Naive thymus-derived CD4-positive, alpha-beta T cell (primary cell): Measurements from ENCODE around the gene C9orf50. TPM values are rescaled to one million over a fixed set of nuclear protein-coding genes. Genes with fewer than 3 reads are reported as not detected.

Experiments used
- ATAC-seq: fragments of 150-1000 bp; cut with Tn5 transposase; 2 replicates; pipeline ENCODE4 v1.10.0; 2021; ENCODE audit warnings: mild to moderate bottlenecking, moderate library complexity
- CTCF ChIA-PET: fragments of 350-600 bp; sonication (Branson Sonifier 250); formaldehyde crosslinking; loops from one replicate; lab custom pipeline; 2021; ENCODE audit warnings: antibody characterized with exemption; lab: Charles Lee
- POLR2A ChIA-PET: fragments of 350-600 bp; sonication (Branson Sonifier 250); formaldehyde crosslinking; loops from one replicate; lab custom pipeline; 2021; ENCODE audit warnings: antibody characterized with exemption, inconsistent platforms; lab: Charles Lee
- DNase-seq, 9 donors: peaks; one replicate each; pipeline versions ENCODE4 v3.0.0 to v3.0.0-alpha.2; 2020 to 2022; ENCODE audit warnings: mixed read lengths in 1 of 9
- H3K27ac ChIP-seq: one replicate; pipeline ENCODE4 v1.7.0; 2013; ENCODE audit warnings: mild to moderate bottlenecking, low read depth, low read length, moderate library complexity
- H3K27me3 ChIP-seq, 2 donors: one replicate each; pipeline ENCODE4 v1.7.0; 2013; ENCODE audit warnings: low read length in 2 of 2, mild to moderate bottlenecking in 2 of 2, moderate library complexity in 2 of 2; ENCODE audit not compliant: control insufficient read depth in 2 of 2, insufficient read depth in 2 of 2
- H3K36me3 ChIP-seq, 3 experiments: 1 replicate in 2 of 3; 2 replicates in 1 of 3; pipeline ENCODE4 v1.7.0; 2013; ENCODE audit warnings: low read length in 3 of 3, mild to moderate bottlenecking in 3 of 3, moderate library complexity in 1 of 3; ENCODE audit not compliant: insufficient read depth in 3 of 3, control insufficient read depth in 2 of 3
- H3K4me1 ChIP-seq, 2 donors: one replicate each; pipeline ENCODE4 v1.7.0; 2013; ENCODE audit warnings: low read length in 2 of 2, mild to moderate bottlenecking in 2 of 2, moderate library complexity in 1 of 2; ENCODE audit not compliant: control insufficient read depth in 2 of 2, insufficient read depth in 2 of 2
- H3K4me3 ChIP-seq: 2 replicates; pipeline ENCODE4 v1.7.0; 2013; ENCODE audit warnings: mild to moderate bottlenecking, low read length
- H3K9me3 ChIP-seq, 3 experiments: 1 replicate in 2 of 3; 2 replicates in 1 of 3; pipeline ENCODE4 v1.7.0; 2013; ENCODE audit warnings: low read length in 3 of 3; ENCODE audit not compliant: control insufficient read depth in 2 of 3
- H3K27ac Mint-ChIP-seq, 9 donors: one replicate each; pipeline ENCODE4 v1.8.0; 2020 to 2022; ENCODE audit warnings: mixed read lengths in 9 of 9, mild to moderate bottlenecking in 8 of 9, moderate library complexity in 5 of 9, inconsistent platforms in 2 of 9
- H3K27me3 Mint-ChIP-seq, 5 donors: one replicate each; pipeline ENCODE4 v1.8.0; 2021 to 2022; ENCODE audit warnings: mixed read lengths in 5 of 5, mild to moderate bottlenecking in 1 of 5
- H3K36me3 Mint-ChIP-seq, 5 donors: one replicate each; pipeline ENCODE4 v1.8.0; 2020 to 2022; ENCODE audit warnings: mixed read lengths in 5 of 5, mild to moderate bottlenecking in 3 of 5, inconsistent platforms in 1 of 5
- H3K4me1 Mint-ChIP-seq, 7 donors: one replicate each; pipeline ENCODE4 v1.8.0; 2020 to 2022; ENCODE audit warnings: mixed read lengths in 7 of 7, mild to moderate bottlenecking in 3 of 7, inconsistent platforms in 1 of 7
- H3K4me3 Mint-ChIP-seq, 10 donors: one replicate each; pipeline ENCODE4 v1.8.0; 2020 to 2022; ENCODE audit warnings: mild to moderate bottlenecking in 10 of 10, mixed read lengths in 10 of 10, moderate library complexity in 6 of 10, inconsistent platforms in 2 of 10
- H3K9me3 Mint-ChIP-seq, 11 donors: one replicate each; pipeline ENCODE4 v1.8.0; 2020 to 2022; ENCODE audit warnings: mixed read lengths in 11 of 11, mild to moderate bottlenecking in 4 of 11, inconsistent platforms in 1 of 11, moderate library complexity in 1 of 11
- intact Hi-C, 2 donors: fragments of 100-400 bp; cut with micrococcal nuclease; formaldehyde crosslinking; loops; one replicate each; pipeline ENCODE4 v1.15.1; 2023
- polyA plus RNA-seq, 2 donors: library from polyadenylated mRNA; unstranded; fragments of 300-500 nt; fragmentation: Illumina TruSeq; gene quantifications; one replicate each; pipeline ENCODE4 v1.2.3, GENCODE V29; 2021
- total RNA-seq, 6 experiments: library from RNA in 5 of 6; stranded (reverse) in 5 of 6; gene quantifications; 1 replicate in 5 of 6; 2 replicates in 1 of 6; pipeline ENCODE4 v1.2.3 and lab custom pipeline; 2021 to 2026

C9orf50 gene
- total and polyA plus RNA-seq, 7 experiments from 2014 or later = not detected

DNA sequence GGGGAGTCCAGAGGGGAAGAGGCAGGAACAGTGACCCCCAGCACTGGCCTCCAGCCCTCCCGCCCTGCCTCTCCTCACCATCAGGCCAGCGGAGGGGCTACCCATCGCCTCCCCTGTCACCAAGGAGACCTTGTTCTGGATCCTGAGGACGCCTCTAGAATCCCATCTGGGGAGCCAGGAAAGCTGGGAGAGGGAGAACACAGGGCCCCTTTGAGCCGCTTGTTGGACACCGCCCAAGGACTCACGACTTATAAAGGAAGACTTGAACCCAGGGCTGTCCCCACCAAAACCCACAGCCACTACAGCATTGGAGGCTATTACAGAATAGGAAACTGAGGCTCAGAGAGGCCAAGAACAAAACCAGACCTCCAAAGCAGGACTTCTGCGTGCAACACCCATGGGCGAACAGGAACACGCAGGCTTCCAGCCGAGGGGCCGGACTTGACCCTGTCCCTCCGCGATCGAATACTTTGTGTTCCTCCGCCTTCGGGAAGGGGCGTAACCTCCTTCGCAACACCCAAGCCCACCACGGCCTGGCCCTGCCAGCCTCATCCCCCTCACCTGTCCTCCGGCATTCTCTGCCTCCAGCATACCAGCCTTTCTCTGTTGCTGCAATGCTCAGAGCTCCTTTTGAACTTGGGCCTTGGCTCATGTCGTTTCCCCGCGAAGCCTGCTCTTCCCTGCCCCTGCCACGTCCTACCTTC lies 54.2 kb downstream of the C9orf50 start:
- Histone ChIP-seq H3K4me3 (no peak overlapping the region), H3K27ac (no peak overlapping the region), H3K27me3 (peaks cover 0 to 8% of the 10 kb centered on the region in 2 donors), H3K9me3 (no peaks in the 10 kb centered on the region), H3K36me3 (no peaks in the 10 kb centered on the region), H3K4me1 (peaks cover 3 to 8% of the 10 kb centered on the region in 2 donors)
- Mint-ChIP-seq H3K27me3 (peaks cover 10 to 36% (median 26%) of the 10 kb centered on the region in 5 donors), H3K4me1 (peaks cover 11 to 23% (median 14%) of the 10 kb centered on the region in 7 donors), H3K27ac (no peak overlapping the region), H3K4me3 (peak overlapping the region in 1 of 10 donors; percentile 32), H3K9me3 (peaks cover 0 to 1% (median 0%) of the 10 kb centered on the region in 11 donors), H3K36me3 (no peaks in the 10 kb centered on the region)
- POLR2A ChIA-PET = no interaction called here
- no peak for ATAC-seq
- CTCF ChIA-PET = interaction anchor here (0.7 kb wide), 1 partner anchor 15 kb away, joined by 3 read pairs; no protein-coding TSS in a partner anchor
- intact Hi-C loops = loop anchor here (5.0 kb wide), 2 partner anchors 41 to 69 kb away; no protein-coding TSS in a partner anchor
- peak in 1 of 9 donors; percentile 6 for DNase-seq

DNA sequence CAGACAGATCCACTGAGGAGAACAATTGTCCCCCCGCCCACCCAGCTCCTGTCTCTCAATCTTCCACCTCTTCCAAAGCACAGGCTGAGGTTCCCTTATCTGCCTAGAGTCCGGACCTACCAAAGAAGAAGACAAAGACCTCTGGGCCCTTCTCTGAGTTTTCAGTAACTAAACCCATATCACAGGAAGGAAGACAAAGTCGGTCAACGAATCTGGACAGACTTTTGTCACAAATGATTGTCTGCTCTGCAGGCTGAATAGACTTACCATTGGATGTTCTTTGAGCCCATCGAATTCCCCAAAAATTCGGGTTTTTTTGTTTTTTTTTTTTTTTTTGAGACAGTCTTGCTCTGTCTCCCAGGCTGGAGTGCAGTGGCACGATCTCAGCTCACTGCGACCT lies 58.0 kb downstream of the C9orf50 start:
- H3K27ac Mint-ChIP-seq = peak overlapping the region in 1 of 9 donors; percentile 15
- H3K4me3 Mint-ChIP-seq = no peak overlapping the region
- no peak for DNase-seq
- peaks cover 0 to 33% (median 2%) of the 10 kb centered on the region in 5 donors for H3K27me3 Mint-ChIP-seq
- H3K4me3 ChIP-seq = no peak overlapping the region
- POLR2A ChIA-PET = no interaction called here
- H3K27me3 ChIP-seq = no peaks in the 10 kb centered on the region
- intact Hi-C loops = no loop called here
- H3K36me3 ChIP-seq = no peaks in the 10 kb centered on the region
- no peaks in the 10 kb centered on the region for H3K36me3 Mint-ChIP-seq
- no peak for ATAC-seq
- no peaks in the 10 kb centered on the region for H3K9me3 ChIP-seq
- H3K27ac ChIP-seq = no peak overlapping the region
- H3K9me3 Mint-ChIP-seq = no peaks in the 10 kb centered on the region
- CTCF ChIA-PET = no interaction called here
- H3K4me1 Mint-ChIP-seq = peaks cover 0 to 2% (median 1%) of the 10 kb centered on the region in 7 donors
- no peaks in the 10 kb centered on the region for H3K4me1 ChIP-seq

DNA sequence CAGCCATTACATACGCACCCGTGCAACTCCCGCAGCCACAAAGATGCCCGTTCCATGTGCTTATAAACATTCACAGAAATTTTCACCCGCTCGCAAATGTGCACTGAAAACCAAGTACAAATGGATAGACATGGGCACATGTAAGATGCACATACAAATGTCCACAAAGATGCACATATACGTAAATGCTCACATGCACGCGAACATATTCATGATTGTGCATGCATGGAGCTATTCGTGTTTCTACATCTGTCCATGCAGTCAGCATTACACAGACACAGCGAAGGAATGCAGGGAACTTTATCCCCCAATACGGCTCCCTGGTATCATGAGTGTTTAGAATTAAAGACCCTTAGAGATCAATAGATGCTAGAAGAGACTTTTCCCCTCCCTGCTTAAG lies 58.4 kb downstream of the C9orf50 start:
- POLR2A ChIA-PET = no interaction called here
- H3K27me3 ChIP-seq = no peaks in the 10 kb centered on the region
- ATAC-seq = no peak
- H3K36me3 ChIP-seq = no peaks in the 10 kb centered on the region
- no peak overlapping the region for H3K4me3 Mint-ChIP-seq
- no peaks in the 10 kb centered on the region for H3K9me3 ChIP-seq
- H3K36me3 Mint-ChIP-seq = no peaks in the 10 kb centered on the region
- H3K27ac ChIP-seq = no peak overlapping the region
- no peak overlapping the region for H3K4me3 ChIP-seq
- CTCF ChIA-PET = no interaction called here
- no peaks in the 10 kb centered on the region for H3K9me3 Mint-ChIP-seq
- intact Hi-C loops = no loop called here
- H3K27me3 Mint-ChIP-seq = peaks cover 0 to 29% (median 0%) of the 10 kb centered on the region in 5 donors
- no peak for DNase-seq
- H3K4me1 ChIP-seq = no peaks in the 10 kb centered on the region
- no peaks in the 10 kb centered on the region for H3K4me1 Mint-ChIP-seq
- no peak overlapping the region for H3K27ac Mint-ChIP-seq

Other genes starting within 250 kb of the C9orf50 start
- 10 to 100 TPM; 31.0 to 50.1 (median 34.2) TPM for gene NTMT1, start 5.1 kb upstream of the C9orf50 start, total RNA-seq
- 10 to 100 TPM; 49.0 to 58.9 TPM for gene NTMT1, start 5.1 kb upstream of the C9orf50 start, polyA plus RNA-seq
- gene ASB6, start 21.1 kb upstream of the C9orf50 start, total RNA-seq = 10 to 100 TPM; 25.0 to 33.2 (median 28.1) TPM
- 10 to 100 TPM; 18.5 to 40.9 TPM for gene ASB6, start 21.1 kb upstream of the C9orf50 start, polyA plus RNA-seq
- gene PRRX2, start 44.5 kb upstream of the C9orf50 start, total RNA-seq = 1 to 10 TPM in 1 of 5 experiments, not detected in 4; 1.1 TPM
- not detected for gene PRRX2, start 44.5 kb upstream of the C9orf50 start, polyA plus RNA-seq
- gene PTGES, start 131.9 kb upstream of the C9orf50 start, total RNA-seq = 1 to 10 TPM in 1 of 5 experiments, under 1 TPM in 2, not detected in 2; 0.19 to 1.1 (median 0.50) TPM
- not detected for gene PTGES, start 131.9 kb upstream of the C9orf50 start, polyA plus RNA-seq
- gene TOR1B, start 182.1 kb upstream of the C9orf50 start, total RNA-seq = 10 to 100 TPM; 16.2 to 30.9 (median 23.9) TPM
- gene TOR1B, start 182.1 kb upstream of the C9orf50 start, polyA plus RNA-seq = 10 to 100 TPM; 10.9 to 21.7 TPM
- gene TOR1A, start 203.0 kb upstream of the C9orf50 start, total RNA-seq = 10 to 100 TPM; 13.8 to 52.9 (median 34.7) TPM
- 10 to 100 TPM; 48.9 to 68.2 TPM for gene TOR1A, start 203.0 kb upstream of the C9orf50 start, polyA plus RNA-seq
- 100 to 1,000 TPM in 2 of 5 experiments, 10 to 100 TPM in 3; 66.2 to 118 (median 95.8) TPM for gene C9orf78, start 214.2 kb upstream of the C9orf50 start, total RNA-seq
- 100 to 1,000 TPM; 175 to 234 TPM for gene C9orf78, start 214.2 kb upstream of the C9orf50 start, polyA plus RNA-seq
- 100 to 1,000 TPM in 3 of 5 experiments, 10 to 100 TPM in 2; 94.9 to 156 (median 118) TPM for gene USP20, start 214.4 kb upstream of the C9orf50 start, total RNA-seq
- gene USP20, start 214.4 kb upstream of the C9orf50 start, polyA plus RNA-seq = 10 to 100 TPM; 41.0 to 87.2 TPM